ENCODE measurements around the gene EPHB2. TPM values are rescaled to one million over a fixed set of nuclear protein-coding genes. Genes with fewer than 3 reads are reported as not detected.

EPHB2 gene
- total and polyA plus RNA-seq, 2 of the 13 experiments (the other 11 are each of a cell fraction or from before 2014, with no cell fraction given): 0.03 to 0.11 TPM

- intact Hi-C loops (cut with micrococcal nuclease; ENCODE audit: unreplicated experiment): no loop called here
- POLR2A ChIA-PET: no interaction called here
- no peaks in the 10 kb centered on the region for H3K4me1 ChIP-seq (ENCODE audit: insufficient read depth, low read length)
- no CpG with 5 or more reads among the region's 11 CpGs for WGBS (ENCODE audit: low lambda C conversion rate)
- TF ChIP-seq RAD51 (IDR thresholded peaks at IDR 0.05; ENCODE audit: borderline replicate concordance) (no peak), HINFP (CRISPR knock-in tag; IDR thresholded peaks at IDR 0.05; ENCODE audit: low read depth) (no peak), EP300 (IDR thresholded peaks at IDR 0.05; ENCODE audit: low read depth in 2 of 2, low read length in 2 of 2) (no peak), EP300 (CRISPR knock-in tag; IDR thresholded peaks at IDR 0.05; ENCODE audit: borderline replicate concordance) (no peak), ZNF354B (CRISPR knock-in tag; IDR thresholded peaks at IDR 0.05) (no peak), NR3C1 (CRISPR knock-in tag; IDR thresholded peaks at IDR 0.05) (no peak), ZNF225 (CRISPR knock-in tag; IDR thresholded peaks at IDR 0.05) (no peak)
- peaks cover 0 to 44% of the 10 kb centered on the region in 2 experiments; a peak in 3 of 5 replicates for H3K27me3 ChIP-seq (ENCODE audit: control insufficient read depth in 1 of 2, insufficient read depth in 2 of 2, low read length in 2 of 2)
- no peaks in the 10 kb centered on the region for H3K79me2 ChIP-seq (ENCODE audit: insufficient read depth, low read length)
- no peak overlapping the region for H2AFZ ChIP-seq (ENCODE audit: low read length)
- H3K36me3 ChIP-seq (replicated peaks in 1 of 2; ENCODE audit: control insufficient read depth in 1 of 2, insufficient read depth in 2 of 2, low read length in 2 of 2): no peaks in the 10 kb centered on the region
- ATAC-seq: no peak
- no peak overlapping the region for H3K9ac ChIP-seq (ENCODE audit: insufficient read depth, low read depth, low read length)
- no peaks in the 10 kb centered on the region for H4K20me1 ChIP-seq (ENCODE audit: insufficient read depth, low read length)
- no peak overlapping the region for H3K4me2 ChIP-seq (ENCODE audit: low read depth, low read length)
- BruUV-seq (replicated peaks): no TSS peak
- no peak for DNase-seq (ENCODE audit: low spot score)
- in situ Hi-C loops (cut with HindIII; ENCODE audit: extremely low pct_ligation_motif_present, low pct_unique_long_range_greater_than_20kb): no loop called here
- no peak for FAIRE-seq
- no peaks in the 10 kb centered on the region for H3K9me3 ChIP-seq (ENCODE audit: low read length)
- no peak overlapping the region for H3K4me3 ChIP-seq (replicated peaks in 1 of 3; ENCODE audit: insufficient read depth in 1 of 3, low read depth in 2 of 3, low read length in 3 of 3)
- H3K27ac ChIP-seq (ENCODE audit: extremely low read length, insufficient read depth, low read length): no peak overlapping the region
- CTCF ChIA-PET (ENCODE audit: low intra/inter-chr PET ratio, low total read pairs): no interaction called here
Measured at GRCh38 chr1:22850281-22850680, 139.6 kb downstream of the EPHB2 start.

- ATAC-seq (no peak), DNase-seq (ENCODE audit: low spot score) (no peak), FAIRE-seq (no peak)
- Histone ChIP-seq H3K36me3 (replicated peaks in 1 of 2; ENCODE audit: control insufficient read depth in 1 of 2, insufficient read depth in 2 of 2, low read length in 2 of 2) (no peaks in the 10 kb centered on the region), H3K27me3 (ENCODE audit: control insufficient read depth in 1 of 2, insufficient read depth in 2 of 2, low read length in 2 of 2) (peaks cover 0 to 40% of the 10 kb centered on the region in 2 experiments; a peak in 3 of 5 replicates), H3K4me2 (ENCODE audit: low read depth, low read length) (no peak overlapping the region), H3K27ac (ENCODE audit: extremely low read length, insufficient read depth, low read length) (no peak overlapping the region), H3K4me3 (replicated peaks in 1 of 3; ENCODE audit: insufficient read depth in 1 of 3, low read depth in 2 of 3, low read length in 3 of 3) (no peak overlapping the region), H3K79me2 (ENCODE audit: insufficient read depth, low read length) (no peaks in the 10 kb centered on the region), H3K4me1 (ENCODE audit: insufficient read depth, low read length) (no peaks in the 10 kb centered on the region), H3K9me3 (ENCODE audit: low read length) (no peaks in the 10 kb centered on the region), H3K9ac (ENCODE audit: insufficient read depth, low read depth, low read length) (no peak overlapping the region), H4K20me1 (ENCODE audit: insufficient read depth, low read length) (no peaks in the 10 kb centered on the region), H2AFZ (ENCODE audit: low read length) (no peak overlapping the region)
- POLR2A ChIA-PET: no interaction called here
- 22% methylated on average over 6 of the region's 6 CpGs for WGBS (ENCODE audit: low lambda C conversion rate)
- in situ Hi-C loops (cut with HindIII; ENCODE audit: extremely low pct_ligation_motif_present, low pct_unique_long_range_greater_than_20kb) (no loop called here), intact Hi-C loops (cut with micrococcal nuclease; ENCODE audit: unreplicated experiment) (no loop called here)
- BruUV-seq (replicated peaks): no TSS peak
- CTCF ChIA-PET (ENCODE audit: low intra/inter-chr PET ratio, low total read pairs): no interaction called here
- TF ChIP-seq ATF2 (CRISPR knock-in tag; IDR thresholded peaks at IDR 0.05): no peak
- no peak for TF ChIP-seq HNRNPUL1 (IDR thresholded peaks at IDR 0.05; ENCODE audit: low read depth, low read length)
- no peak for TF ChIP-seq ZBTB33 (CRISPR knock-in tag; IDR thresholded peaks at IDR 0.05)
- no peak for TF ChIP-seq ARID3A (IDR thresholded peaks at IDR 0.05; ENCODE audit: low read depth, low read length)
- TF ChIP-seq ZNF143 (CRISPR knock-in tag; IDR thresholded peaks at IDR 0.05): no peak
- no peak for TF ChIP-seq SETDB1 (CRISPR knock-in tag; IDR thresholded peaks at IDR 0.05; ENCODE audit: borderline replicate concordance)
Measured at GRCh38 chr1:22850681-22851080, 140.0 kb downstream of the EPHB2 start.

Measured in HepG2 (cell line).